Esophagus muscularis mucosa (tissue), 4 donors: ENCODE data around the gene ZNF33B.

Source experiments
- EP300 ChIP-seq: sonication (generic); formaldehyde crosslinking; IDR thresholded peaks from one replicate; pipeline ENCODE4 v1.6.1; 2017; ENCODE audit warnings: antibody characterized with exemption
- POLR2A ChIP-seq: fragments of 450-650 bp; IDR thresholded peaks from one replicate; pipeline ENCODE4 v1.6.1; 2017; ENCODE audit warnings: antibody characterized with exemption, moderate library complexity, mild to moderate bottlenecking, low read depth
- POLR2AphosphoS5 ChIP-seq, 2 donors: sonication (generic); formaldehyde crosslinking; IDR thresholded peaks; one replicate each; pipeline ENCODE4 v1.6.1; 2017; ENCODE audit warnings: antibody characterized with exemption in 2 of 2
- TF ChIP-seq, protein P1 (sequence below), 3 experiments: fragments of 200-600 bp in 2 of 3; fragments of 450-650 bp in 1 of 3; sonication (generic) in 2 of 3; IDR thresholded peaks; one replicate each; pipeline ENCODE4 v1.5.1; 2017 to 2019; ENCODE audit warnings: antibody characterized with exemption in 3 of 3, mild to moderate bottlenecking in 2 of 3, moderate library complexity in 1 of 3

DNA sequence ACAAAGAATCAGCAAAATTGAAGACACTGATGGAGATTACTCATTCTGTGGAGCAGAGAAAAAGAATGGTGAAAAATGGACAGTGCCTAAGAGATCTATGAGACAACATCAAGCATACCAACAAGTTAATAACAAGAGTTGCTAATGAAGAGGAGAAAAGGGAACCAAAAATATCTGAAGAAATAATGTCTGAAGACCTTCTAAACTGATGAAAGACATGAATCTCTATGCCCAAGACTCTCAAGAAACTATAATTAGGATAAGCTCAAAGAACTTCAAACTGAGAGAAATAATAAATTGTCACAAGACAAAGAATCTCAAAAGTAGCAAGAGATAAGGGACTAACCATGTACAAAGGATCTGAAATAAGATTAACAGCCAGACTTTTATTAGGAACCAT lies 93.4 kb downstream of the ZNF33B start:
- TF ChIP-seq, protein P1, sequence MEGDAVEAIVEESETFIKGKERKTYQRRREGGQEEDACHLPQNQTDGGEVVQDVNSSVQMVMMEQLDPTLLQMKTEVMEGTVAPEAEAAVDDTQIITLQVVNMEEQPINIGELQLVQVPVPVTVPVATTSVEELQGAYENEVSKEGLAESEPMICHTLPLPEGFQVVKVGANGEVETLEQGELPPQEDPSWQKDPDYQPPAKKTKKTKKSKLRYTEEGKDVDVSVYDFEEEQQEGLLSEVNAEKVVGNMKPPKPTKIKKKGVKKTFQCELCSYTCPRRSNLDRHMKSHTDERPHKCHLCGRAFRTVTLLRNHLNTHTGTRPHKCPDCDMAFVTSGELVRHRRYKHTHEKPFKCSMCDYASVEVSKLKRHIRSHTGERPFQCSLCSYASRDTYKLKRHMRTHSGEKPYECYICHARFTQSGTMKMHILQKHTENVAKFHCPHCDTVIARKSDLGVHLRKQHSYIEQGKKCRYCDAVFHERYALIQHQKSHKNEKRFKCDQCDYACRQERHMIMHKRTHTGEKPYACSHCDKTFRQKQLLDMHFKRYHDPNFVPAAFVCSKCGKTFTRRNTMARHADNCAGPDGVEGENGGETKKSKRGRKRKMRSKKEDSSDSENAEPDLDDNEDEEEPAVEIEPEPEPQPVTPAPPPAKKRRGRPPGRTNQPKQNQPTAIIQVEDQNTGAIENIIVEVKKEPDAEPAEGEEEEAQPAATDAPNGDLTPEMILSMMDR (IDR thresholded peaks at IDR 0.05), result no peak
- TF ChIP-seq POLR2A (no peak), POLR2AphosphoS5 (IDR thresholded peaks at IDR 0.05) (no peak), EP300 (no peak)
